K562 (cell line): ENCODE results near the gene PCBP2. TPM values are rescaled to one million over a fixed set of nuclear protein-coding genes. Genes with fewer than 3 reads are reported as not detected.

Experiments used
- ELF1 ChIP-seq: fragments of 200-800 bp; sonication (Bioruptor generic); IDR thresholded peaks from 2 replicates; pipeline ENCODE4 v1.6.1; 2016; ENCODE audit warnings: missing genetic modification characterization, missing compliant biosample characterization
- MGA ChIP-seq: fragments of 450-650 bp; IDR thresholded peaks from 2 replicates; pipeline ENCODE4 v1.6.1; 2016; ENCODE audit warnings: mild to moderate bottlenecking, moderate library complexity
- NCOA2 ChIP-seq, 2 experiments: fragments of 450-650 bp; IDR thresholded peaks; 2 replicates each; pipeline ENCODE4 v1.6.1; 2018; ENCODE audit warnings: mild to moderate bottlenecking in 2 of 2, moderate library complexity in 1 of 2; ENCODE audit not compliant: partially characterized antibody in 2 of 2
- PTRF ChIP-seq: fragments of 450-650 bp; IDR thresholded peaks from 2 replicates; pipeline ENCODE4 v1.6.1; 2016; ENCODE audit warnings: mild to moderate bottlenecking, missing genetic modification characterization, missing compliant biosample characterization
- RREB1 ChIP-seq: fragments of 250-450 bp; sonication (Bioruptor Pico); IDR thresholded peaks from 2 replicates; pipeline ENCODE4 v1.4.0; 2020
- SMAD4 ChIP-seq: fragments of 250-450 bp; sonication (Bioruptor Pico); conservative IDR thresholded peaks from 2 replicates; pipeline ENCODE4 v1.8.0; 2021; ENCODE audit warnings: inconsistent platforms, mild to moderate bottlenecking, moderate library complexity
- ZKSCAN1 ChIP-seq: fragments of 150-350 bp; IDR thresholded peaks from 2 replicates; pipeline ENCODE4 v1.6.1; 2016; ENCODE audit warnings: low read depth, low read length
- ZNF121 ChIP-seq: sonication (generic); formaldehyde crosslinking; conservative IDR thresholded peaks from 2 replicates; pipeline ENCODE4 v1.8.0; 2022; ENCODE audit warnings: missing genetic modification reagents
- polyA plus RNA-seq, 8 experiments: library from polyadenylated mRNA; depleted of rRNA in 4 of 8; stranded (reverse) in 5 of 8; unstranded in 3 of 8; fragments of >200 nt; fragmentation: Nextera tagmentation in 2 of 8; fragmentation: Illumina TruSeq in 1 of 8; extraction: Ambion mirVana in 2 of 8; extraction: Trizol in 1 of 8; gene quantifications; 2 replicates each; pipeline versions ENCODE4 v1.2.1 to v1.2.3, GENCODE V29; 2011 to 2014; ENCODE audit warnings: inconsistent platforms in 1 of 8, missing spikeins in 1 of 8
- total RNA-seq, 7 experiments: library from RNA; depleted of rRNA in 6 of 7; stranded (reverse); fragments of >200 nt in 6 of 7; fragmentation: Illumina TruSeq in 2 of 7; extraction: Trizol in 2 of 7; gene quantifications; 2 replicates each; pipeline versions ENCODE4 v1.2.1 to v1.2.3, GENCODE V29; 2011 to 2021; ENCODE audit warnings: low replicate concordance in 1 of 7

The PCBP2 gene
- total and polyA plus RNA-seq, 9 of the 15 experiments (the other 6 are each of a cell fraction or from before 2014, with no cell fraction given) = 137 to 831 (median 328) TPM

- no peak for TF ChIP-seq MGA
- no peak for TF ChIP-seq PTRF (tag)
- TF ChIP-seq RREB1 = no peak
- no peak for TF ChIP-seq ZNF121
- TF ChIP-seq ELF1 (tag) = no peak
- no peak for TF ChIP-seq SMAD4
- TF ChIP-seq NCOA2 (IDR thresholded peaks at IDR 0.05; ENCODE audit: partially characterized antibody in 2 of 2) = no peak
- no peak for TF ChIP-seq ZKSCAN1
These were observed 58.4 kb downstream of the PCBP2 start (continued) for GRCh38 chr12:53510181-53510812.
